Neural crest cell (in vitro differentiated cells): Measurements from ENCODE around the gene CCNY. TPM values are rescaled to one million over a fixed set of nuclear protein-coding genes. Genes with fewer than 3 reads are reported as not detected.

Source experiments
- DNase-seq: peaks from one replicate; pipeline ENCODE4 v3.0.0; 2021; ENCODE audit warnings: low read depth, mixed read lengths, low spot score
- H3K27ac Mint-ChIP-seq: one replicate; pipeline ENCODE4 v1.8.0; 2021; ENCODE audit warnings: mild to moderate bottlenecking, mixed read lengths; ENCODE audit not compliant: unreplicated experiment
- H3K27me3 Mint-ChIP-seq: 2 replicates; pipeline ENCODE4 v1.8.0; 2021; ENCODE audit warnings: low read depth, mild to moderate bottlenecking, mixed read lengths
- H3K36me3 Mint-ChIP-seq: 2 replicates; pipeline ENCODE4 v1.8.0; 2021; ENCODE audit warnings: low read depth, mild to moderate bottlenecking, mixed read lengths
- H3K4me1 Mint-ChIP-seq: 2 replicates; pipeline ENCODE4 v1.8.0; 2021; ENCODE audit warnings: mixed read lengths
- H3K4me3 Mint-ChIP-seq: one replicate; pipeline ENCODE4 v1.8.0; 2021; ENCODE audit warnings: mild to moderate bottlenecking, mixed read lengths
- H3K9me3 Mint-ChIP-seq: 2 replicates; pipeline ENCODE4 v1.8.0; 2021; ENCODE audit warnings: mixed read lengths
- CTCF ChIP-seq: fragments of 200-600 bp; sonication (generic); conservative IDR thresholded peaks from 2 replicates; pipeline ENCODE4 v1.5.0; 2021; ENCODE audit warnings: antibody characterized with exemption, mild to moderate bottlenecking
- total RNA-seq: library from RNA; stranded (reverse); gene quantifications from 2 replicates; pipeline ENCODE4 v1.2.1, GENCODE V29; 2021

The CCNY gene
- total RNA-seq, 1 donor from 2014 or later, result 57.0 TPM

- Mint-ChIP-seq H3K27me3 (no peaks in the 10 kb centered on the region), H3K27ac (peak overlapping the region; percentile 89), H3K4me1 (peaks cover 44% of the 10 kb centered on the region), H3K36me3 (peaks cover 30% of the 10 kb centered on the region), H3K9me3 (peaks cover 24% of the 10 kb centered on the region), H3K4me3 (no peak overlapping the region)
- no peak for DNase-seq
- TF ChIP-seq CTCF, result no peak
Observed at GRCh38 chr10:35445150-35445884, 109.0 kb downstream of the CCNY start.

DNA sequence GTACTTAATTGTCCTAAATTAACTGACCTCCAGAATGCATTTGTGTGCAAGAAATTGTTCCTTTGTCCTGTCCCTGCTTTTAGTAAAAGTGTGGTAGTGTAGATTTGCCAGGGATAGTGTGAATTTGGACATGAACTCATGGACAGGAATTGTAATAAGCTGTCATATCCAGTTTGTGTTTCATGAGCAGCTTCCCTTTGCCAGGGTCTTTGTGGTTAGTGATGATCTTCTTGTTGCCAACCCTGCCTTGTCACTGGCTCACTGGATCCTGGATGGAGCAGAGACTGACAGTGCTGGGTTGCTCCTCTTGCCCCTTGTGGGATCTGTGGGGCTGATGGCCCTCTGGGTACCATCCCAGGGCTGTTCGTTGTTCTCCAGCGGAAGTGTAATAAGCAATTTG lies 110.1 kb downstream of the CCNY start:
- Mint-ChIP-seq H3K9me3 (peaks cover 22% of the 10 kb centered on the region), H3K36me3 (peaks cover 25% of the 10 kb centered on the region), H3K4me3 (no peak overlapping the region), H3K27ac (no peak overlapping the region), H3K4me1 (peaks cover 36% of the 10 kb centered on the region), H3K27me3 (no peaks in the 10 kb centered on the region)
- no peak for TF ChIP-seq CTCF
- no peak for DNase-seq

DNA sequence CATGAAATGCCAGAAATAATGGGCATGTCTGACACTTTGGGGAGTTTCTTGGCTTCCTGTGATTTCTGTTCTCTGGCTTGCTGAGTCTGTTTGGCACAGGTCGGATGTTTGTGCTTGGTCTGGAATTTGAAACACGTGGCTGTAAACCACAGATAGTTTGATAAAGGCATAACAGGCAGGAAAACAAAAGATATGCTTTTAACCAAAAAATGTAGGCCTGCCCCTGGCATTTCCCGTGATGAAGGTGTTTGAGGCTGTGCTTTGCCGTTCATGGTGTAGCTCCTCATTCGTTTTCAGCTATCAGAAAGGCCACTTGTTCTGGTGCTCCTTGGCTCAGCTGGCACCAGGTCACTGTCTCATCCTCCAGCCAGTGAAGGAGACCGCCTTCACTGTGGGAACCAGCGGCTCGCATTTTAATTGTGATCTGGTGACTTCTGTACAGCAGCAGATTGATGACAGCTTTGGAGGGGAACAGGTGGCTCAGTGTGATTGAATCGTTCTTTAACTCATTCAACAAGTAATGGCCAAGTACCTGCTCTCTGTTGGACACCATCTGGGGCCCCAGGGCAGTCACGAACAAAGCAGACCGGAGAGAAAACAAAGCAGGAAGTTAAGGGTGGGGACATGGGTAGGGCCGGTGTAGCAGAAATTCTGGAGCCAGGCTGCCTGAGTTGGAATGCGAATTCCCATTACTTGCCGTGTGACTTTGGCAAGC lies 111.5 kb downstream of the CCNY start:
- H3K27ac Mint-ChIP-seq, result peak overlapping the region; percentile 91
- H3K27me3 Mint-ChIP-seq, result no peaks in the 10 kb centered on the region
- H3K9me3 Mint-ChIP-seq, result peaks cover 14% of the 10 kb centered on the region
- DNase-seq, result no peak
- no peak for TF ChIP-seq CTCF
- H3K4me3 Mint-ChIP-seq, result no peak overlapping the region
- peaks cover 17% of the 10 kb centered on the region for H3K36me3 Mint-ChIP-seq
- peaks cover 36% of the 10 kb centered on the region for H3K4me1 Mint-ChIP-seq

DNA sequence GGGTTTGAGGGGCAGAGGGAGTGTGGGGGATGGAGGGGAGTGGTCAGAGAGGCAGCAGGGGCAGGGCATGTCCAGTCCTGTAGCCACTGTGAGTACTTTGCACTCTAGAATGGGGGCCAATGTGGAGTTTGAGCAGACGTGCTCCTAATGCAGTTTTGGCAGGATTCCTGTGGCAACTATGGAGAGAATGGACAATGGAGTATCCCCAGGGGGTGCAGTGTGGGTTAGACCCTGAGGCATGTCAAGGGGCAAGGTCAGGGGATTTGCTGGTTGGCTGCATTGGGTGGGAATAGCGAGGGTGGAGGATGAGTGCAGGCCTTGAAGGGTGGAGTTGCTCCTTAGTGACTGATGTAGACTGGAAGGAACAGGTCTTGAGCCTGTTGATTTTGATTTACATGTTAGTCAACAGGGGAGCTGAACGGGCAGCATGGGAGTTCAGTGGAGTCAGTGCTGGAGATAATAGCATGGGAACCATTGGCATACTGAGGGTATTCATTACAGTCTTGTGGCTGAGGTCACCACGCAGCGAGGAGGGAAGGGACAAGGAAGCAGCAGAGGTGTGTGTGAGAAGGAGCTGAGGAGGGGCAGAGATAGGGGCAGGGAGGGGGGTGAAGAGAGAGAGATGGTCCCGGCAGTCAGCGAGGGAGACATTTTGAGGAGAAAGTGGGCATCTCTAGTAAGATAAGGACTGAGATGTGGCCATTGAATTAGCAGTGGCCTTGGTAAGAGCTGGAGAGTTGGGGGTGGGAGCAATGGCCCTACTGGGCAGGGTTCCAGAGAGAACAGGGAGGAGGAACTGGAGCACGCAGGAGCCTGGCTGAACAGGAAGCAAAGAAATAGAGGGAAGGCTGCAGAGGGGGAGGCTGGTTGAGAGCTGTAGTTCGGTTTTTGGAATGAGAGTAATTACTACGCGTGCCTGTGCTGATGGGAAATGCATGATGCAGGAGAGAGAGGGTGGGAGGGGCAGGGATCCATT lies 112.7 kb downstream of the CCNY start:
- DNase-seq, result no peak
- Mint-ChIP-seq H3K4me3 (peak overlapping the region; percentile 14), H3K9me3 (peaks cover 9% of the 10 kb centered on the region), H3K27ac (peak overlapping the region; percentile 93), H3K4me1 (peaks cover 36% of the 10 kb centered on the region), H3K27me3 (no peaks in the 10 kb centered on the region), H3K36me3 (peaks cover 11% of the 10 kb centered on the region)
- no peak for TF ChIP-seq CTCF

GRCh38 chr10:35449944-35450343 lies 113.6 kb downstream of the CCNY start:
- H3K27me3 Mint-ChIP-seq, result no peaks in the 10 kb centered on the region
- H3K9me3 Mint-ChIP-seq, result peaks cover 5% of the 10 kb centered on the region
- TF ChIP-seq CTCF, result no peak
- H3K36me3 Mint-ChIP-seq, result peaks cover 6% of the 10 kb centered on the region
- H3K4me1 Mint-ChIP-seq, result peaks cover 36% of the 10 kb centered on the region
- no peak for DNase-seq
- H3K27ac Mint-ChIP-seq, result peak overlapping the region; percentile 73
- H3K4me3 Mint-ChIP-seq, result no peak overlapping the region
